ENCODE data around the gene SLF2. TPM values are rescaled to one million over a fixed set of nuclear protein-coding genes. Genes with fewer than 3 reads are reported as not detected.

The SLF2 gene
- total and polyA plus RNA-seq, 2 of the 13 experiments (the other 11 are each of a cell fraction or from before 2014, with no cell fraction given) = 12.2 to 48.1 TPM

GRCh38 chr10:101012525-101013364, 100.0 kb downstream of the SLF2 start (continued):
- TF ChIP-seq ZNF589 (CRISPR knock-in tag; conservative IDR thresholded peaks at IDR 0.05) = peak; percentile 32; the same call in 1 of the 2 replicates
- no peak for TF ChIP-seq ZNF781 (CRISPR knock-in tag; IDR thresholded peaks at IDR 0.05; ENCODE audit: borderline replicate concordance, not compliant biosample characterization)
- TF ChIP-seq, protein P1, sequence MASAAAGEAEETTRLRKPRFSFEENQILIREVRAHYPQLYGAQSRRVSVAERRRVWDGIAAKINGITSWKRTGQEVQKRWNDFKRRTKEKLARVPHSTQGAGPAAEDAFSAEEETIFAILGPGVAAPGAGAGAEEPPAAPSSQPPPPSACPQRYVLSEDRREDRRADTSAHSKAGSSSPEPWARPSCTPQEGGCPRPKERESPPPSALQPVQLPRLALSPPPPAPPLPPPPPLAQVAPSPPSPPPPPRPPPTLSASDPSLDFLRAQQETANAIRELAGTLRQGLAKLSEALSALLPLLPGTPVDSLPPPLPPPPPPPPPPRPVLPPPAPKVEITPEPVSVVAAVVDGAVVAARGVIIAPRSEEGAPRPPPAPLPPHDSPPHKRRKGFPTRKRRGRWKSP (CRISPR knock-in tag; IDR thresholded peaks at IDR 0.05) = 0 out of 2 replicates have a peak, but pooled peaks have one; percentile 16
- TF ChIP-seq POLR2G (IDR thresholded peaks at IDR 0.05; ENCODE audit: low read depth, low read length) = no peak
- 0 out of 2 replicates have a peak, but pooled peaks have one; percentile 57 for TF ChIP-seq ZNF343 (CRISPR knock-in tag; IDR thresholded peaks at IDR 0.05)
- TF ChIP-seq ZNF292 (CRISPR knock-in tag; IDR thresholded peaks at IDR 0.05; ENCODE audit: borderline replicate concordance, low read depth) = 0 out of 2 replicates have a peak, but pooled peaks have one; percentile 15
- TF ChIP-seq TCF7L2 (IDR thresholded peaks at IDR 0.05; ENCODE audit: low read depth, low read length) = no peak
- TF ChIP-seq, protein P2, sequence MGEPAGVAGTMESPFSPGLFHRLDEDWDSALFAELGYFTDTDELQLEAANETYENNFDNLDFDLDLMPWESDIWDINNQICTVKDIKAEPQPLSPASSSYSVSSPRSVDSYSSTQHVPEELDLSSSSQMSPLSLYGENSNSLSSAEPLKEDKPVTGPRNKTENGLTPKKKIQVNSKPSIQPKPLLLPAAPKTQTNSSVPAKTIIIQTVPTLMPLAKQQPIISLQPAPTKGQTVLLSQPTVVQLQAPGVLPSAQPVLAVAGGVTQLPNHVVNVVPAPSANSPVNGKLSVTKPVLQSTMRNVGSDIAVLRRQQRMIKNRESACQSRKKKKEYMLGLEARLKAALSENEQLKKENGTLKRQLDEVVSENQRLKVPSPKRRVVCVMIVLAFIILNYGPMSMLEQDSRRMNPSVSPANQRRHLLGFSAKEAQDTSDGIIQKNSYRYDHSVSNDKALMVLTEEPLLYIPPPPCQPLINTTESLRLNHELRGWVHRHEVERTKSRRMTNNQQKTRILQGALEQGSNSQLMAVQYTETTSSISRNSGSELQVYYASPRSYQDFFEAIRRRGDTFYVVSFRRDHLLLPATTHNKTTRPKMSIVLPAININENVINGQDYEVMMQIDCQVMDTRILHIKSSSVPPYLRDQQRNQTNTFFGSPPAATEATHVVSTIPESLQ (CRISPR knock-in tag; conservative IDR thresholded peaks at IDR 0.05) = no peak
- TF ChIP-seq, protein P3, sequence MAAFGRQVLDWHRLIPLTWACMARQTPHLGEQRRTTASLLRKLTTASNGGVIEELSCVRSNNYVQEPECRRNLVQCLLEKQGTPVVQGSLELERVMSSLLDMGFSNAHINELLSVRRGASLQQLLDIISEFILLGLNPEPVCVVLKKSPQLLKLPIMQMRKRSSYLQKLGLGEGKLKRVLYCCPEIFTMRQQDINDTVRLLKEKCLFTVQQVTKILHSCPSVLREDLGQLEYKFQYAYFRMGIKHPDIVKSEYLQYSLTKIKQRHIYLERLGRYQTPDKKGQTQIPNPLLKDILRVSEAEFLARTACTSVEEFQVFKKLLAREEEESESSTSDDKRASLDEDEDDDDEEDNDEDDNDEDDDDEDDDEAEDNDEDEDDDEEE (CRISPR knock-in tag; IDR thresholded peaks at IDR 0.05) = peak; percentile 71; the same call in 1 of the 2 replicates
- TF ChIP-seq, protein P4, sequence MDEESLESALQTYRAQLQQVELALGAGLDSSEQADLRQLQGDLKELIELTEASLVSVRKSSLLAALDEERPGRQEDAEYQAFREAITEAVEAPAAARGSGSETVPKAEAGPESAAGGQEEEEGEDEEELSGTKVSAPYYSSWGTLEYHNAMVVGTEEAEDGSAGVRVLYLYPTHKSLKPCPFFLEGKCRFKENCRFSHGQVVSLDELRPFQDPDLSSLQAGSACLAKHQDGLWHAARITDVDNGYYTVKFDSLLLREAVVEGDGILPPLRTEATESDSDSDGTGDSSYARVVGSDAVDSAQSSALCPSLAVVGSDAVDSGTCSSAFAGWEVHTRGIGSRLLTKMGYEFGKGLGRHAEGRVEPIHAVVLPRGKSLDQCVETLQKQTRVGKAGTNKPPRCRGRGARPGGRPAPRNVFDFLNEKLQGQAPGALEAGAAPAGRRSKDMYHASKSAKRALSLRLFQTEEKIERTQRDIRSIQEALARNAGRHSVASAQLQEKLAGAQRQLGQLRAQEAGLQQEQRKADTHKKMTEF (CRISPR knock-in tag; IDR thresholded peaks at IDR 0.05) = peak; percentile 40; the same call in 1 of the 2 replicates
- 0 out of 2 replicates have a peak, but pooled peaks have one; percentile 22 for TF ChIP-seq DNMT3B (CRISPR knock-in tag; conservative IDR thresholded peaks at IDR 0.05)
- no peak for TF ChIP-seq ZFY (CRISPR knock-in tag; IDR thresholded peaks at IDR 0.05)
- peak; percentile 58; the same call in 1 of the 2 replicates for TF ChIP-seq MEIS1 (CRISPR knock-in tag; IDR thresholded peaks at IDR 0.05; ENCODE audit: borderline replicate concordance)
- peak; percentile 28; the same call in 1 of the 2 replicates for TF ChIP-seq BHLHE40 (IDR thresholded peaks at IDR 0.05; ENCODE audit: low read length)
- peak; percentile 81 for TF ChIP-seq FOSL2 (CRISPR knock-in tag; IDR thresholded peaks at IDR 0.05)
- 0 out of 2 replicates have a peak, but pooled peaks have one; percentile 7 for TF ChIP-seq ZNF720 (CRISPR knock-in tag; IDR thresholded peaks at IDR 0.05)
- TF ChIP-seq, protein P5, sequence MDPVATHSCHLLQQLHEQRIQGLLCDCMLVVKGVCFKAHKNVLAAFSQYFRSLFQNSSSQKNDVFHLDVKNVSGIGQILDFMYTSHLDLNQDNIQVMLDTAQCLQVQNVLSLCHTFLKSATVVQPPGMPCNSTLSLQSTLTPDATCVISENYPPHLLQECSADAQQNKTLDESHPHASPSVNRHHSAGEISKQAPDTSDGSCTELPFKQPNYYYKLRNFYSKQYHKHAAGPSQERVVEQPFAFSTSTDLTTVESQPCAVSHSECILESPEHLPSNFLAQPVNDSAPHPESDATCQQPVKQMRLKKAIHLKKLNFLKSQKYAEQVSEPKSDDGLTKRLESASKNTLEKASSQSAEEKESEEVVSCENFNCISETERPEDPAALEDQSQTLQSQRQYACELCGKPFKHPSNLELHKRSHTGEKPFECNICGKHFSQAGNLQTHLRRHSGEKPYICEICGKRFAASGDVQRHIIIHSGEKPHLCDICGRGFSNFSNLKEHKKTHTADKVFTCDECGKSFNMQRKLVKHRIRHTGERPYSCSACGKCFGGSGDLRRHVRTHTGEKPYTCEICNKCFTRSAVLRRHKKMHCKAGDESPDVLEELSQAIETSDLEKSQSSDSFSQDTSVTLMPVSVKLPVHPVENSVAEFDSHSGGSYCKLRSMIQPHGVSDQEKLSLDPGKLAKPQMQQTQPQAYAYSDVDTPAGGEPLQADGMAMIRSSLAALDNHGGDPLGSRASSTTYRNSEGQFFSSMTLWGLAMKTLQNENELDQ (CRISPR knock-in tag; IDR thresholded peaks at IDR 0.05; ENCODE audit: borderline replicate concordance) = 0 out of 2 replicates have a peak, but pooled peaks have one; percentile 8
- no peak for TF ChIP-seq JUNB (CRISPR knock-in tag; IDR thresholded peaks at IDR 0.05; ENCODE audit: borderline replicate concordance)
- TF ChIP-seq ZNF331 (CRISPR knock-in tag; IDR thresholded peaks at IDR 0.05) = peak; percentile 53; the same call in 1 of the 2 replicates

Data from HepG2 (cell line).